AG08395 (cell line): Measurements from ENCODE around the gene TSNAX.
"Not testable (repeated sequence)": the region's sequence is repeated elsewhere in the genome, so short reads cannot be mapped to it uniquely, and the experiment has no call there.

Source experiments
- DNase-seq: peaks from one replicate; pipeline ENCODE4 v3.0.0; 2012; ENCODE audit warnings: mixed read lengths, low spot score

The TSNAX gene, protein sequence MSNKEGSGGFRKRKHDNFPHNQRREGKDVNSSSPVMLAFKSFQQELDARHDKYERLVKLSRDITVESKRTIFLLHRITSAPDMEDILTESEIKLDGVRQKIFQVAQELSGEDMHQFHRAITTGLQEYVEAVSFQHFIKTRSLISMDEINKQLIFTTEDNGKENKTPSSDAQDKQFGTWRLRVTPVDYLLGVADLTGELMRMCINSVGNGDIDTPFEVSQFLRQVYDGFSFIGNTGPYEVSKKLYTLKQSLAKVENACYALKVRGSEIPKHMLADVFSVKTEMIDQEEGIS

DNA sequence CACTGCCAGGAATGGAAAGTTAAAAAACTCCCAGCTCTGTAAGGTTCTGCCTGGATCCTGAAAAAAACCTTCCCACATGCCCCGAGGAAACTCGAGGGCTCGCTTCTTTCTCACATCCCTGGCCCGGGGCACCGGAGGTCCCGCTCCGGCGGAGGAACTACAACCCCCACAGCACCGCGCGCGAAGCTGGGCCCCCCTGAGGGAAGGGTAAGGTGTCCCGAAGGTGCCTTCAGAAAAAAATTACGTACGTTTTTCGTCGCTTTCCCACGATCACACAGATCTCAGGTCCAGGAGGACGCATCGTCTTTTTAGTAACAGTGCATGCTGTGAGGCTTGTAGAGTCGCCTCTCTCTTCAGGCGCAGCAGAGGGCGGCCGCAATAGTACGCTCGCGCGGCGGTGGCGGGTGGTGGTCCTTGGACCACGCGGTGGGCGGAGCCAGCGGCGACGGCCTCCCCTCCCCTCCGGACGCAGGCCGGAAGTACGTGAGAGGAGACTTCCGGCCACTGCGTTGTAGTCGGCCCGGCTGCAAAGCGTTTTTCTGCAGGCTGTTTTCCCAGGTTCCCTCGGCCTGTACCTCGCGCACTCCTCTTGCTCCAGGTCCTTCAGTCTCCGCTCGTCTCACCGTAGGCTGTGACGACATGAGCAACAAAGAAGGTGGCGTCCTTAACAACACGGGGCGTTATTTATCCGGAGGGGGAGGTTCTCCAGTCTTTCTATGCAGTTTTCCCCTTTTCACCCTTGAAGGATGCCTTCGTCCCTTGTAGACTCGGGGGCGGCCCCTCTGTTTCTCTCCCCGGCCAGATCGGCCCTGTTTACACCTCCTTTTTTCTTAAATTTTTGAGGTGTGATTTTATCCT lies at the start of gene TSNAX:
TSS of gene TSNAX (plus strand) at position 498 of the 858 bp plus-strand sequence. CDS start at position 640, 142 bp downstream.
- DNase-seq, result peak; percentile 97

GRCh38 chr1:231478811-231479210 lies 49.7 kb upstream of the TSNAX start:
- no peak for DNase-seq

- no peak for DNase-seq
Observed at GRCh38 chr1:231480008-231480407, 48.5 kb upstream of the TSNAX start.

GRCh38 chr1:231481289-231481688 lies 47.2 kb upstream of the TSNAX start:
- no peak for DNase-seq

- DNase-seq, result no peak
Observed at GRCh38 chr1:231485029-231485784, 43.3 kb upstream of the TSNAX start.

DNA sequence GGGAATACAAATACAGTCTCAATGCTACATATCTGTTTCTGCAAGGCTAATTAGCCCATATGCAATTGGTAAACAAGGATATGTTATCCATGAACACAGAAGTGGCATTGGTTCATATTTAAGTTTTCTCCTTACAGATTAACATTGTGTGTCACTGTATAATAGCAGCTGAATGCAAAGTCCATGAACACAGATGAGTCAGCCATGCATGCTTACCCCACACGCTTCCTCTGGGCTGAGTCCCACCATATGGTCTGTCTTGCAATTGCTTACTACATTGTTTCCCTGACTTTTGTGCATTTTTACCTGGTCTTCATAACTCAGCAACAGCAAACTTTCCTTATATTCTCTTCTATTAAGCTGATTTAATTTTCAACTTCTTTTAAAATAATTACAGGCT lies 41.5 kb upstream of the TSNAX start:
- DNase-seq, result peak; percentile 27

- no peak for DNase-seq
Observed at GRCh38 chr1:231487910-231488309, 40.6 kb upstream of the TSNAX start.

DNA sequence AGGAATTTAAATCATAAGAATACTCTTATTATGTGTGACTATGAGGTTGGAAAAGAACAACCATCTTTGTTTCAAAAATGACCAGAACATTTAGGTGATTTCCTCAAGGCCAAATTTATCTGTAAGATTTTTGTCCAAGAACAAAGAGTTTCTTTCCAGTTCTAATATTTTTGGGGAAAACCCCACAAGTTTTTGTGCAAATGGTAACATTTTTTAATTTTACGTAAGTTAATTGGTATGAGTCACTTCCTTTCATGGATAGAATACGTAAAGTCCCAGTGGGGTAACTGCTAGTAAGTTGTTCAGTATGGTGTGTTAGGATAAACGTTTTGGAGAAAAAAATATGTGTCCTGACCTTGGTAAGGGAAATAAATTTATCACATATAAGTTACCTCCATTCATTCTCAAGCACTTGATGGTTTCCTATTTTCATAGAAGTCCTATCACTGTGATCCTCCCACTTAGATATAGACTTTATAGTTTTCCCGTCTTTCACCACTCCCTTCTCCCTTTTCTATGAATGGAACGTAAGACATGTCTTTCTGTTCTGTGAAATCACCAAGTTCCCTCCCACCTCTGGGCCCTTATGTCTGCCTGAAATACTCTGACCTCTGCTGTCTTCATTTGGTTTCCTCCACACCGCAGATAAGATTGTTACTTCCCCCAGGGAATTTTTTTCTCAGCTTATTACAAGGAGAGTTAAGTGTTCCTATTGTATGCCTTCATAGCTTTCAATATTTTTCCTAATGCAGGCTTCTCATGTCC lies 34.9 kb upstream of the TSNAX start:
- DNase-seq, result peak; percentile 5

DNA sequence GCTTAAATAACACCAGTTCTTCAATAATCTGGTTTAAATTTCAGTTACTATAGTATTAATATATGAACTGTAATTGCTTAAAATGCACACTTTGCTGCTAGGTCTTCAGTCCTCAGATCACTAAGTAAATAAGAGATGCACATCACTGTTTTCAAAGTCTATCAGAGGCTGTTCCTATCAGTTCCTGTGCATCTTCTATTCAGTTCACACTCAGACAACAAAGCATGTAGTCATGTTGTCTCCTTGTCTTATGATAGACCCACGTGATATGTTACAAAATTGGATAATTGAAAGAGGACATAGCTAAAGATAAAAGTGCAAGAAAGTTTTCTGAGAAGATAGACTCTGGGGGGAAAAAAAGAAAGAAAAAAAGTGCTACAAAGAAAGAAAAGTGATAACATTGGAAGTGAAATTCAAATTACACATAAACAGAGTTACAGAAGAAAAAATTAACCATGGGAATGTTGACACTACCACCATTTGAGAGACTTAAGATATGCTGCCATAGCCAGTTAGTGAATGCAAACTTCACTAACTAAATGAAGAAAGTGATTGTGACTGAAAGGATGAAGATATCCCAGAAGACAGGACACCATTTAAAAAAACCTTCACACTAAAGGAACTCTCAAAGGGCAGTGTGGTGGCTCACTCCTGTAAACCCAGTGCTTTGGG lies 33.9 kb upstream of the TSNAX start:
- DNase-seq, result no peak

DNA sequence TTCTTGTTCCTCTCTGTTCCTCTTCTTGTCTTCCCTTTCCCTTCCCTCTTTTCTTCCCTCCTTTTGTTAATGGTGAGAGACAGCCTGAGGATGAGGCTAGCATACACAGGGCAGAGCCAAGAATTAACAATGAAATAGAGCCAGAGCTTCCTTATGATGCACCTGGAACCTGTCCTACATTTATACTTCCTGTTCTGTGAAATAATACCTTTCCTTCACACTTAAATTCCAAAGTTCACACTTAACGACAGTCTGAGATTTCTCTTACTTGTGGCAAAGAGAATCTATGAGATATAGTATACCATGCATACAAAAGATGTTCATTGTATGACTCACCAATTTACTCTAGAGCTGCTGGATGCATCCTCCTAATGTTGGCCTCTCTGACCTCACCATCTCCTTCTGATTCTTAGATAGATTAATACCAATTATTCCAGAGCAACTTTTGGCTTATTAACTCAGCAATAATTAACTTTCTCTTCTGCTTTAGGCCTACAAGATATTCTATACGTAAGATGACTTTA lies 30.8 kb upstream of the TSNAX start:
- DNase-seq, result no peak

DNA sequence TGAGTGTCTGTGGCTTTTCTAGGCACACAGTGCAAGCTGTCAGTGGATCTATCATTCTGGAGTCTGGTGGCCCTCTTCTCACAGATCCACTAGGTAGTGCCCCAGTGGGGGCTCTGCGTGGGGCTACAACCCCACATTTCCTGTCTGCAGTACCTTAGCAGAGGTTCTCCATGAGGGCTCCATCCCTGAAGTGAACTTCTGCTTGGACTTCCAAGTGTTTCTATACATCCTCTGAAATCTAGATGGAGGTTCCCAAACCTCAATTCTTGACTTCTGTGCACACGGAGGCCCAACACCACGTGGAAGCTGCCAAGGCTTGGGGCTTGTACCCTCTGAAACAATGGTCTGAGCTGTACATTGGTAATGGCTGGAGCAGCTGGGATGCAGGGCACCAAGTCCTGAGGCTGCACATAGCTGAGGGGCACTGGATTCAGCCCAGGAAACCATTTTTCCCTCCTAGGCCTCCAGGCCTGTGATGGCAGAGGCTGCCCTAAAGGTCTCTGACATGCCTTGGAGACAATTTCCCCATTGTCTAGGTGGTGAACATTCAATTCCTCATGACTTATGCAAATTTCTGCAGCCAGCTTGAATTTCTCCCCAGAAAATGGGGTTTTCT lies 29.2 kb upstream of the TSNAX start:
- DNase-seq, result no peak

DNA sequence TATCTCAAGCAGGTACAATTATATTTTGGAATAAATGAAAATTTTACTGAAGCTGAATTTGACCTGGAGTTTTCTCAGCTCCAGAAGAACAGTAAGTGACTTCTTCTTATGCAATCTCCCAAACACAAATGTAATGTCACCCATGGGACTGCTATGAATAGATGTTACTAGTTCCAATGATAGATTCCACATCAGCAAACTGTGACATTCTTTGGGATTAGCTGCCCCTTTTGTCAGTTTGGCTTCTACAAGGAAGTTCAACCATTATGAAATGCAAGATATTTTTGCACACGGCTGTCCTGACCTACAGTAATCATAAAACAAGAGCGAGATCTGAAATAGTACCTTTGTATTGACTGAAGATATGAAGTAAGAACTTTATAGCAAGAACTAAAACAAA lies 27.8 kb upstream of the TSNAX start:
- DNase-seq, result no peak

DNA sequence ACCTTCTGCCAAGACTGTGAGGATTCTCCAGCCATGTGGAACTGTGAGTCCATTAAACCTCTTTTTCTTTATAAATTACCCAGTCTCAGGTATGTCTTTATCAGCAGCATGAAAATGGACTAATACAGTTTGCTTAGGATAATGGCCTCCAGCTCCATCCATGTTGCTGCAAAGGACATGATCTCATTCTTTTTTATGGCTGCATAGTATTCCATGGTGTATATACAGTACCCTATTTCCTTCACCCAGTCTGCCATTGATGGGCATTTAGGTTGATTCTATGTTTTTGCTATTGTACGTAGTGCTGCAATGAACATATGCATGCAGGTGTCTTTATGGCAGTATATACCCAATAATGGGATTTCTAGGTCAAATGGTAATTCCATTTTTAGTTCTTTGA lies 25.3 kb upstream of the TSNAX start:
- not testable (repeated sequence) for DNase-seq

DNA sequence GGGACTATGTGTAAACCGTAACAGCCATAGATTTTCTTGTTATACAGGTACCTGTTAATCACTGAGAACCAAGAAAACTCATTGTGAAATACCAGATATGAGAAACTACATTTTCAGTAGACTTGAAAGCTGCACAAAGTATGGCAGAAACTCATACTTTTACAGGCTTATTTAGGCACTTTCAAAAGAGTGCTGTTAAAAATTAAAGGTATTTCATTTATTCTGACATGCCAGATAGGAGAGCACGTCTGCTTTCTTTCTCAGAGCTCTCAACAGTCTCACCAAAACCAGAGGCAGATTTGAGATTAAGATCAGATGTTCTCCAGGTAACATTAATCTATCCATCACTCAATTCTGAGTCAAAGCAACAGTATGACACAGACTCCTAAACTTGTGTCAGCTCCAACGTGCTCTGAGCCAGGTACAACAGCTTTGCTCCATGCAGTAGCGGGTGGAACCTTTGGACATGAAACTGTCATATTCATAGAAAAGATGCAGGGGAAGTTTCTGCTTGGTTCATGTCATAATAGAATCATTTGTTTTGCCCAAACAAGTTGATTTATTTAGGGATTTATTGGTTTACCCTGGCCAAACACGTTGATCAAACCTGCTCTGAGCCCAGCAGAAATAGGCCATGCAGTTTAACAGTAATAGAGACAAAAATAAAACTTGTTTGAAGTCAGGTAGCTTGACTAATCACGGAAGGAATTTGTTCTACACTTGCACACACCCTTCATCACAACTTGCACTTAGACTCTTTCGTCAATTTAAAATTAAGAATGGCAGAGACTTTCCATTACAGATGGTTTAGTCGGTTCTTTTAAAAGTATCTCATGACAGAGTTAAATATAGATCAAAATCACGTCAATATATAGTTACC lies 20.8 kb upstream of the TSNAX start:
- no peak for DNase-seq

DNA sequence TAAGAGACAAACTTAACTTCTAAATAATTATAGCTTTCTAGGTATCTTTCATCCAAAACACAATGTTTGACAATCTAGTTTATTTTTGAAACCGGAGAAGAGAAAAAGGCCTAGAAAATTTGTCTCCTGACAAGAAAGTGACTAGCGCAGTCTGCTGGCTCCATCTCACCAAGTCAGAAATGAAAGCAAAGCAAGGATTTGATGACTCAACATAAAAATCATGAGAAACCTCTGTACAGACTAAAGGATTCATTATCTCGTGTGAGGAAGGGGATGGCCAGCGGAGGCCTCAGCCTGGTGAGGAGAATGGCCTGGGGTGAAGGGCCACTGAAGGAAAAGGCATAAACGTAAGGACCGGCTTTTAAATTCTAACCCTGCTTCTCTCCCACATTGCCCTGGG lies 20.0 kb upstream of the TSNAX start:
- no peak for DNase-seq

GRCh38 chr1:231508941-231509340 lies 19.5 kb upstream of the TSNAX start:
- DNase-seq, result no peak

- peak; percentile 79 for DNase-seq
Observed at GRCh38 chr1:231512147-231512698, 16.2 kb upstream of the TSNAX start.

- no peak for DNase-seq
Observed at GRCh38 chr1:231515748-231516147, 12.7 kb upstream of the TSNAX start.

DNA sequence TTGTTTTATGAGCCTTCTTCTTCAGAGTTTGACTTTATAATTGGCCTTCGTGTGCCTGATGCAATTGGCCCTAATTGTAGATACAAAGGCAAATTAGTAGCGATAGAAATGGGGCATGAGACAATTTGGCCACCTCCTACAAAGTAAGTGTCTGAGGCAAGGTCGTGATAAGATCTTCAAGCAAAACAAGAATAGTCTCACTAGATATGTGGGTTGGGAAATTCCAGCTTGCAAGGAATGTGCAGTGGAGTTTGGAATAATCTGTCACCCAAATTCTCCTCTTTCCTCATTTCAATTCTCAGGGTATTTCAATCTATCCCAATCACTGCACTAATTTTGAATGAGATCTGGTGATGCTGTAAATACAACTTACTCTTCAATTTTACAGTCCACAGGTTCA lies 11.4 kb upstream of the TSNAX start:
- no peak for DNase-seq
